Coronary artery (tissue), 2 donors: Measurements from ENCODE around the gene HBG2.

Source experiments
- DNase-seq: peaks from one replicate; pipeline ENCODE4 v3.0.0-alpha.2; 2017; ENCODE audit warnings: low spot score
- H3K27ac ChIP-seq, 2 donors: fragments of 200-600 bp; sonication (generic); one replicate each; pipeline ENCODE4 v1.5.1; 2016 to 2019
- H3K4me3 ChIP-seq: fragments of 200-600 bp; sonication (generic); 2 replicates; pipeline ENCODE4 v1.5.1; 2016; ENCODE audit warnings: mild to moderate bottlenecking, moderate library complexity
- CTCF ChIP-seq: fragments of 200-600 bp; sonication (generic); IDR thresholded peaks from one replicate; pipeline ENCODE4 v1.5.1; 2019; ENCODE audit warnings: antibody characterized with exemption

Gene HBG2

DNA sequence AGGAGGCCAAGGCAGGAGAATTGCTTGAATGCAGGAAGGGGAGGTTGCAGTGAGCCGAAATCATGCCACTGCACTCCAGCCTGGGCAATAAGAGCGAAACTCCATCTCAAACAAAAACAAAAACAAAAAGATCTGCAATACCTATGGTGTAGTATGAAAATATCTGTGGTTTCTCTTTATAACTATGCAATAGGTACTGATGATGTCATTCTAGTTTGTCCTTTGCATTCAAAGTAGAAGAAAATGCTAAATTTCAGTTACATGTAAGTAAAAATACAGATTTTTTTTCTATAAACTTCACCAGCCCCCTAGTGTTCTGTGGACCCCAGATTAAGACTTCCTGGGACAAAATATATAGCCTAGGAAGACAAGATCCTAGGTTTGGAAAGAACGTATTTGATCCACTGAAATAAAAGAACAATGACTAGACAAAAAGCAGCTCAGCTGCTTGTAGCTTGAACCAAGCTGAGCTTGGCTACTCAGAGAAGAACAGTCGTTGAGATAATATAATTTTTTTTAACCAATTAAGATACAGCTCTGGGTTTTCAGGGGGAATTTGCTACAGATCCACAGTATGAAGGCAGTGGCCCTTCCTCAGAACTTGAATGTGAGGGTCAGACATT, 17.9 kb upstream of the HBG2 start:
- no peak for DNase-seq
- no peak overlapping the region for H3K4me3 ChIP-seq
- no peak for TF ChIP-seq CTCF
- H3K27ac ChIP-seq = no peak overlapping the region

DNA sequence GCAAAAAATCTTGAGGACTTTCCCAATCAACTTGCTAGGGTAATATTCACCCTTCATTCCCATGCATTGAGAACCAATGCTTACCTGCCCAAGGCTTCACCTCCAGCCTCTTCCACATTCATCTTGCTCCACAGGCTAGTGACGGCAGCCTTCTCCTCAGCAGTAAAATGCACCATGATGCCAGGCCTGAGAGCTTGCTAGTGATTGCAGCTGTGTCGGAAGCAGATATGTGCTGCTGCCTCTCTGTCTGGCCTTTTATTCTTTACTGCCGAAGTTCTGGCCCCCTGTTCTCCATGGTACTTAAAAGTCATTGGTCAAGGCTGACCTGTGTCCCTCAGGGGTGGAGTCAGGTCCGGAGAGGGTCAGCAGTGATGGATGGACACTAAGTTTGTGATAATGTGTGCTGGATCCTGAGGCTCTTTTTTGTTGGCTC, 15.2 kb upstream of the HBG2 start, which contains the start of gene HBE1:
Gene HBE1, minus strand, starts transcription at position 231 of the 433 bp plus-strand sequence. Its CDS starts 55 bp downstream, at position 176.
- TF ChIP-seq CTCF = no peak
- no peak for DNase-seq
- no peak within 1 kb of the TSS for H3K4me3 ChIP-seq
- H3K27ac ChIP-seq = no peak within 1 kb of the TSS

DNA sequence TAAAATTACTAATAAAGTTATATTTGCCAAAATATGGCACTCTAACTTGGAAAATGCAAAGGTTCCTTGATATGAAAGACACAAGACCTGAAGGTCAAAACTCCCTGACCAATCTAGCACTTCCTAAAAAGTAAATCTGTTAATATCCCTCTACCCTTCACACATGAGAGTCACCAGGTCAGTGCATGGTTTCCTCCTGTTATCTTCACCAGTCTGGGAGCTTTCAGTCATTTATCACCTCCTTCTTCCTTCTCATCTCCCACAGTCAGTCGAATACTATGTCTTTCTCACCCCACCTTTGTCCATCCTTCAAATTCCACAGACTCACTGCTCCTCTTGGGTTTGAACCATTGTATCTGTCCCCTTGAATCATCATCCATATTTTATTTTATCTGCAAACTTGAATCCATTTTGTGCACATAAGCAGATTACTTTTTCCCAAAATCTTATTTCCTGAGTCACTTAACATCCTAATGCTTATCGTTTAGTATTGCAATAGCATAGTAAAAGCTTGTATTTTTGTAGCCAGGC, 12.5 kb upstream of the HBG2 start:
- no peak for DNase-seq
- no peak for TF ChIP-seq CTCF

GRCh38 chr11:5266609-5267008, 12.0 kb upstream of the HBG2 start:
- DNase-seq = no peak
- no peak overlapping the region for H3K27ac ChIP-seq
- TF ChIP-seq CTCF = no peak
- H3K4me3 ChIP-seq = no peak overlapping the region

More for the DNA sequence above, 12.5 kb upstream of the HBG2 start:
- H3K27ac ChIP-seq = no peak overlapping the region
- H3K4me3 ChIP-seq = no peak overlapping the region

DNA sequence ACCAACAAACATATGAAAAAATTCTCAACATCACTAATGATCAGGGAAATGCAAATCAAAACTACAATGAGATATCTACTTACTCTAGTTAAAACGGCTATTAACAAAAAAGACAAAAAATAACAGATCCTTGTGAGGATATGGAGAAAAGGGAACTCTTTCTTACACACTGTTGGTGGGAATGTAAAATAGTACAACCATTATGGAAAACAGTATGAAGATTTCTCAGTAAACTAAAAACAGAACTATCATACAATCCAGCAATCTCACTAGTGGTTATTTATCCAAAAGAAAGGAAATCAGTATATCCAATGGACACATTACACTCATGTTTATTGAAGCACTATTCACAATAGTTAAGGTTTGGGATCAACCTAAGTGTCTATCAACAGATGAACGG, 11.3 kb upstream of the HBG2 start:
- H3K27ac ChIP-seq = no peak overlapping the region
- DNase-seq = no peak
- TF ChIP-seq CTCF = no peak
- H3K4me3 ChIP-seq = no peak overlapping the region

GRCh38 chr11:5258543-5259262, 4.1 kb upstream of the HBG2 start:
- Histone ChIP-seq H3K27ac (no peak overlapping the region), H3K4me3 (no peak overlapping the region)
- no peak for TF ChIP-seq CTCF
- no peak for DNase-seq
